WTC11 (cell line): ENCODE measurements around the gene ENTPD6. TPM values are rescaled to one million over a fixed set of nuclear protein-coding genes. Genes with fewer than 3 reads are reported as not detected.

Experiments used
- ATAC-seq: fragments of 200-7000 bp; cut with Tn5 transposase; 2 replicates; pipeline ENCODE4 v1.10.0; 2021; ENCODE audit warnings: mild to moderate bottlenecking, moderate library complexity
- CTCF ChIA-PET: fragments of 300-600 bp; sonication (Branson Sonifier 250); formaldehyde crosslinking; loops from one replicate; lab custom pipeline; 2021; ENCODE audit warnings: antibody characterized with exemption; lab: Charles Lee
- POLR2A ChIA-PET: fragments of 350-600 bp; sonication (Branson Sonifier 250); formaldehyde crosslinking; loops from one replicate; lab custom pipeline; 2021; ENCODE audit warnings: antibody characterized with exemption; lab: Charles Lee
- DNase-seq: peaks from one replicate; pipeline ENCODE4 v3.0.0; 2021; ENCODE audit warnings: low spot score
- H3K27ac Mint-ChIP-seq: 2 replicates; pipeline ENCODE4 v1.8.0; 2021; ENCODE audit warnings: mixed read lengths
- H3K27me3 Mint-ChIP-seq: 2 replicates; pipeline ENCODE4 v1.8.0; 2021; ENCODE audit warnings: low read depth, mild to moderate bottlenecking, moderate library complexity, mixed read lengths
- H3K36me3 Mint-ChIP-seq: 2 replicates; pipeline ENCODE4 v1.8.0; 2021; ENCODE audit warnings: mixed read lengths
- H3K4me1 Mint-ChIP-seq: 2 replicates; pipeline ENCODE4 v1.8.0; 2022; ENCODE audit warnings: mixed read lengths
- H3K4me3 Mint-ChIP-seq: 2 replicates; pipeline ENCODE4 v1.8.0; 2021; ENCODE audit warnings: mild to moderate bottlenecking, moderate library complexity, mixed read lengths
- H3K9me3 Mint-ChIP-seq: 2 replicates; pipeline ENCODE4 v1.8.0; 2021; ENCODE audit warnings: mixed read lengths
- AFF4 ChIP-seq: sonication (generic); formaldehyde crosslinking; IDR thresholded peaks from 2 replicates; pipeline ENCODE4 v1.8.1; 2023; ENCODE audit warnings: mild to moderate bottlenecking, missing genetic modification reagents, borderline replicate concordance
- AR ChIP-seq: fragments of 250-450 bp; sonication (Bioruptor Pico); IDR thresholded peaks from 2 replicates; pipeline ENCODE4 v1.9.0; 2021; ENCODE audit warnings: mild to moderate bottlenecking
- CREB1 ChIP-seq: sonication (generic); formaldehyde crosslinking; IDR thresholded peaks from 2 replicates; pipeline ENCODE4 v1.8.0; 2023; ENCODE audit warnings: mild to moderate bottlenecking, missing genetic modification reagents
- FOXJ3 ChIP-seq: sonication (generic); formaldehyde crosslinking; IDR thresholded peaks from 2 replicates; pipeline ENCODE4 v1.9.0; 2021; ENCODE audit warnings: missing genetic modification reagents, mild to moderate bottlenecking, borderline replicate concordance
- FOXP1 ChIP-seq: sonication (generic); formaldehyde crosslinking; IDR thresholded peaks from 2 replicates; pipeline ENCODE4 v1.8.0; 2022; ENCODE audit warnings: missing genetic modification reagents, mild to moderate bottlenecking, moderate library complexity, borderline replicate concordance
- GABPB1 ChIP-seq: sonication (generic); formaldehyde crosslinking; IDR thresholded peaks from 2 replicates; pipeline ENCODE4 v1.8.1; 2023; ENCODE audit warnings: mild to moderate bottlenecking, missing genetic modification reagents
- GTF2I ChIP-seq: fragments of 250-450 bp; sonication (Bioruptor Pico); conservative IDR thresholded peaks from 2 replicates; pipeline ENCODE4 v1.4.0; 2021; ENCODE audit warnings: mild to moderate bottlenecking
- NFYB ChIP-seq: sonication (generic); formaldehyde crosslinking; conservative IDR thresholded peaks from 2 replicates; pipeline ENCODE4 v1.8.0; 2022; ENCODE audit warnings: low read depth, missing genetic modification reagents
- PRDM15 ChIP-seq: sonication (generic); formaldehyde crosslinking; IDR thresholded peaks from 2 replicates; pipeline ENCODE4 v1.8.0; 2022; ENCODE audit warnings: missing genetic modification reagents
- PRRX2 ChIP-seq: fragments of 250-450 bp; sonication (Bioruptor Pico); IDR thresholded peaks from 2 replicates; pipeline ENCODE4 v1.8.0; 2021; ENCODE audit warnings: mild to moderate bottlenecking
- RORB ChIP-seq: fragments of 250-450 bp; sonication (Bioruptor Pico); IDR thresholded peaks from 2 replicates; pipeline ENCODE4 v1.9.0; 2021; ENCODE audit warnings: mild to moderate bottlenecking
- SMAD3 ChIP-seq: sonication (generic); formaldehyde crosslinking; IDR thresholded peaks from 2 replicates; pipeline ENCODE4 v1.8.0; 2022; ENCODE audit warnings: missing genetic modification reagents, mild to moderate bottlenecking, borderline replicate concordance
- USF1 ChIP-seq: sonication (generic); formaldehyde crosslinking; IDR thresholded peaks from 2 replicates; pipeline ENCODE4 v1.8.0; 2022; ENCODE audit warnings: mild to moderate bottlenecking, missing genetic modification reagents
- ZNF121 ChIP-seq: sonication (generic); formaldehyde crosslinking; IDR thresholded peaks from 2 replicates; pipeline ENCODE4 v1.8.0; 2023; ENCODE audit warnings: missing genetic modification reagents
- ZNF263 ChIP-seq: sonication (generic); formaldehyde crosslinking; IDR thresholded peaks from 2 replicates; pipeline ENCODE4 v1.8.1; 2022; ENCODE audit warnings: low read depth, mild to moderate bottlenecking, moderate library complexity, missing genetic modification reagents
- ZNF512 ChIP-seq: sonication (generic); formaldehyde crosslinking; IDR thresholded peaks from 2 replicates; pipeline ENCODE4 v1.8.1; 2022; ENCODE audit warnings: missing genetic modification reagents, borderline replicate concordance
- ZSCAN18 ChIP-seq: fragments of 250-450 bp; sonication (Bioruptor Pico); IDR thresholded peaks from 2 replicates; pipeline ENCODE4 v2.1.2; 2022; ENCODE audit warnings: mild to moderate bottlenecking, moderate library complexity
- total RNA-seq: library from RNA; stranded (reverse); gene quantifications from 3 replicates; pipeline ENCODE4 v1.2.3, GENCODE V29; 2021

The ENTPD6 gene
- total RNA-seq, 1 experiment from 2014 or later, result 56.9 TPM

GRCh38 chr20:25236450-25237304, 41.2 kb downstream of the ENTPD6 start:
- TF ChIP-seq NFYB (CRISPR knock-in tag) (no peak), FOXJ3 (CRISPR knock-in tag) (no peak), ZNF512 (CRISPR knock-in tag) (no peak), GTF2I (CRISPR knock-in tag) (no peak), FOXP1 (CRISPR knock-in tag) (no peak), ZNF263 (no peak), RORB (CRISPR knock-in tag) (no peak), CREB1 (CRISPR knock-in tag) (no peak), SMAD3 (CRISPR knock-in tag) (no peak), PRRX2 (CRISPR knock-in tag) (no peak), ZNF121 (CRISPR knock-in tag) (no peak), PRDM15 (CRISPR knock-in tag) (no peak), AFF4 (CRISPR knock-in tag) (no peak)
- TF ChIP-seq, all 79 proteins: peak for 0
- Mint-ChIP-seq H3K27ac (no peak overlapping the region), H3K4me3 (no peak overlapping the region), H3K9me3 (no peaks in the 10 kb centered on the region), H3K27me3 (no peaks in the 10 kb centered on the region; the same call in 1 of the 2 replicates), H3K36me3 (no peaks in the 10 kb centered on the region), H3K4me1 (peaks cover 10% of the 10 kb centered on the region)
- CTCF ChIA-PET, result interaction anchor here (1.0 to 2.6 kb wide), 3 partner anchors 11 to 162 kb away, joined by 3 to 16 read pairs (median 5); partner anchors contain the start of gene PYGB
- DNase-seq, result no peak
- POLR2A ChIA-PET, result interaction anchor here (0.5 kb wide), 1 partner anchor 918 kb away, joined by 3 read pairs; no protein-coding TSS in a partner anchor
- ATAC-seq, result peak; percentile 51

- no peak overlapping the region for H3K27ac Mint-ChIP-seq
- DNase-seq (no peak), ATAC-seq (no peak)
- H3K9me3 Mint-ChIP-seq, result no peaks in the 10 kb centered on the region
- H3K27me3 Mint-ChIP-seq, result no peaks in the 10 kb centered on the region; the same call in 1 of the 2 replicates
- ChIA-PET POLR2A (no interaction called here), CTCF (no interaction called here)
- H3K36me3 Mint-ChIP-seq, result no peaks in the 10 kb centered on the region
- H3K4me3 Mint-ChIP-seq, result no peak overlapping the region
- H3K4me1 Mint-ChIP-seq, result peaks cover 17% of the 10 kb centered on the region
- TF ChIP-seq ZNF263 (no peak), USF1 (no peak), ZSCAN18 (CRISPR knock-in tag) (no peak), GABPB1 (CRISPR knock-in tag) (peak; percentile 100), AR (CRISPR knock-in tag) (no peak)
These were observed 42.3 kb downstream of the ENTPD6 start for GRCh38 chr20:25237610-25238318.
